GM19035 (cell line): ENCODE results near the gene CEBPB.
"Not testable (repeated sequence)": the region's sequence is repeated elsewhere in the genome, so short reads cannot be mapped to it uniquely, and the experiment has no call there.

Experiments used
- ATAC-seq: cut with Tn5 transposase; IDR thresholded peaks from one replicate; pipeline ENCODE4 v1.9.1; 2021; ENCODE audit not compliant: unreplicated experiment

The CEBPB gene

DNA sequence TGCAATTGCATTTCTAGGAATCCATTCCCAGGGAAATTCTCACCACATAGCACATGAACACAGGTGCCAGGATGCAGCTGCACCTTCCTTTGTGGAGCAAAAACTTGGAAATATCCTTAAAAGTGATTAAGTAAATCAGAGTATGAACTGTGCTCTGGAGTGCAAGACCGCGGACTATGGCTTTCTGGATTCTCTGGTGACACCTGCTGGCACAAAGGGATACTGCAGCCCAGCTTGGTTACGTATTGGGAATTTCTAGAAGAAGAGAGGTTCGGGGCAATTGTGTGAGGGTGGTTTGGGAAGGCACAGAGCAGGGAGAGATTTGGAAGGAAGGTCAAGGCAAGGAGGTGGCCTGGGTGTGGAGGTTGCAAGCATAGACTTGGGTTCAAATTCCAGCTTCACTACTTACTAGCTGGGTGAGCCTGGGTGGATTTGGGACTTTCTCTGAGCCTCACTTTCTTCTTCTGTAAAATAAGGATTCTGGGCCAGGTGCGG lies 21.3 kb upstream of the CEBPB start:
- ATAC-seq: no peak

DNA sequence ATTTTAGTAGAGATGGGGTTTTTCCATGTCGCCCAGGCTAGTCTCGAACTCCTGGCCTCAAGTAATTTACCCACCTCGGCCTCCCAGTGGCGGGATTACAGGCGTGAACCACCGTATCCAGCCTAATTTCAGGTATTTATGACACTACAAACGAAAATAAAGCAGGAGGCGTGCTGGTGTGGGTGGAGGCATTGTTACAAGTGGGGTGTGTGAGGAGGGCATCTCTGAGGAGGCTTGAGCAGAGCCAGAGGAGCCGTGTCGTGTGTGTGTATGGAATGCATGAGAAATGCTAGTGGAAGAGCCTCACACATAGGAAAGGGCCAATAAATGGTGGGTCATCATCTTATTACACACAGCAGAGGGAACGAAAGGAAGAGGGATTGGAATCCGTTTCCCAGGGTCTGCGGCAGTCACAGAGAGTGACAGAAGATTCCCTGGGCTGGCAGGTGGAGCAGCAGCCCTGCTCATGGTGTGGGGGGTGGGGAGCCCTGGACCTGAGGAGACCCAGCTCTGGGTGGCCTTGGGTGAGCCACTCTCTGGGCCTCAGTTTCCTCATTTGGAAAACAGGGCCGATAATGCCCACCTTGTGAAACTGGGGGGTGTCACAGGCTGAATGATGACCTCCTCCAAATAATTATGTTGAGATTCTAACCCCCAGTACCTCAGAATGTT lies 19.9 kb upstream of the CEBPB start:
- no peak for ATAC-seq

DNA sequence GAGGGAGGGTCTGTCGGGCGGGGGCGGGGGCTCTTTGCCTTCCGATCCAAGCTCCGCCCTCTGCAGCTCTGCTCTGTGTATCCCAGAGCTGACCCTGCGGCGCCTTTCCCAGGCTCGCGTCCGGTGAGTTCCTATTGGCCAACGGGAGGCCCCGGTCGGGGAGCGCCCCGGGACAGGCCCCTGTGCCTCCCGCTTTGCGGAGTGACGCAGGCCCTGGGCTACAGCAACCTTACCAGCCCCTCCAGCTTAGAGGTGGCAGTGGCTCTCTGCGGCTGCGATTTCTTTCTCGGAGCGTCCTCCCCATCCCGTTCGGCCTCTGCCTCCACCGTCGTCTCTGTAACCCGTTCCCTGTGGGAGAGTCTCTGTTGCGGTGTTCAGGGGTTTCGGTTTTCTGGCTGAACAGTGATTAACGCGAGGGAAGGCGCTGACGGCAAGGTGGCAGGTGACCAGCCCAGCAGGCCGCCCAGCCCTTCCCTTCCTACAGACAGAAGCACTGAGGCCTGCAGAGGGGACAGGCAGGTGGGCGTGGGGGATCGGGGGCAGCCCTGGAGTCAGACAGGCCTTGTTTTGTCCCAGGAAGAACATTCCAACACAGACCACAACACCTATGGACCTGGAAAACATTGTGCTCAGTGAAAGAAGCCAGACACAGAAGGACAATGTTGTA lies 18.1 kb upstream of the CEBPB start:
- ATAC-seq: no peak

GRCh38 chr20:50174456-50174855 lies 16.2 kb upstream of the CEBPB start:
- no peak for ATAC-seq

- no peak for ATAC-seq
These were observed 14.4 kb upstream of the CEBPB start for GRCh38 chr20:50175938-50176933.

DNA sequence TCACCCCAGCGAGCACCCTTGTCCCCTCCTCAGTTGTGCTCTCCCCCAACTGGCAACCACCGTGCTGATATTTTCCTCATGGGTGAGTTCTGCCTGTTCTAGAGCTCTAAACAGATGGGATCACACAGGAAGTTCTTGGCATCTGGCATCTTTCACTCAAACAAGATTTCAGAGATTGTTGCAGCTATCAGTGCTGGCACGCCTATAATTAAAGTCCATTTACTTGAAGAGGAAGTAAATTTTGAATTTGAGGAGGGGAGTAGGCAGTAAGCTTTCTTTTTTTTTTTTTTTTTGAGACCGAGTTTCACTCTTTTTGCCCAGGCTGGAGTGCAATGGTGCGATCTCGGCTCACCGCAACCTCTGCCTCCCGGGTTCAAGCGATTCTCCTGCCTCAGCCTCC lies 12.0 kb upstream of the CEBPB start:
- not testable (repeated sequence) for ATAC-seq

DNA sequence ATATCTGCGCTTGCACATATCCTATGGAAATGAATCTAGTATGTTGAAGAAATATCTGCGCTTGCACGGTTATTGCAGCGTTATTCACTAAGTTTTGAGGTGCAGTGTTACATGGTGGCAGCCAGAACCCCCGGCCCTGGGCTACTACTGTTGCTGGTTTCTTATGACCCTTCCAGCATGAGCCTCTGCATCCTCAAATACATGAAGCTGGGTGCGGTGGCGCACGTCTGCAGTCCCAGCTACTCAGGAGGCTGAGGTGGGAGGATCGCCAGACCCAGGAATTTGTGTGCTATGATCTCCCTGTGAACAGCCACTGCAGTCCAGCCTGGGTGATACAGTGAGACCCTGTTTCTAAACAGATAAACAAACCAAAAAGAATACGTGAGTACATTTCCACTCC lies 9.3 kb upstream of the CEBPB start:
- no peak for ATAC-seq

- ATAC-seq: no peak
These were observed 8.3 kb upstream of the CEBPB start for GRCh38 chr20:50182346-50182745.

DNA sequence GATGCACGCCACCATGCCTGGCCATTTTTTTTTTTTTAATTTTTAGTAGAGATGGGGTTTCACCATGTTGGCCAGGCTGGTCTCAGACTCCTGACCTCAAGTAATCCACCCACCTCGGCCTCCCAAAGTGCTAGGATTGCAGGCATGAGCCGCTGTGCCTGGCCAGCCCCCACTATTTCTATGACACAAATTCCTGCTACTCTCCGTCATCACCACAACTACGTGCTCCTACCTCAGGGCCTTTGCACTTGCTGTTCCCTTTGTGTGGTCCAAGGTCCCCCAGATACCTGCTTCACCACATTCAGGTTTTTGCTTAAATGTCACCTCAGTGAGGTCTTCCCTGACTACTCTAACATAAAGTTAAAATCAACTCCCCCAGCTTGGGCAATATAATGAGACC lies 5.2 kb upstream of the CEBPB start:
- ATAC-seq: no peak

- ATAC-seq: no peak
These were observed 4.3 kb upstream of the CEBPB start for GRCh38 chr20:50186151-50186885.

DNA sequence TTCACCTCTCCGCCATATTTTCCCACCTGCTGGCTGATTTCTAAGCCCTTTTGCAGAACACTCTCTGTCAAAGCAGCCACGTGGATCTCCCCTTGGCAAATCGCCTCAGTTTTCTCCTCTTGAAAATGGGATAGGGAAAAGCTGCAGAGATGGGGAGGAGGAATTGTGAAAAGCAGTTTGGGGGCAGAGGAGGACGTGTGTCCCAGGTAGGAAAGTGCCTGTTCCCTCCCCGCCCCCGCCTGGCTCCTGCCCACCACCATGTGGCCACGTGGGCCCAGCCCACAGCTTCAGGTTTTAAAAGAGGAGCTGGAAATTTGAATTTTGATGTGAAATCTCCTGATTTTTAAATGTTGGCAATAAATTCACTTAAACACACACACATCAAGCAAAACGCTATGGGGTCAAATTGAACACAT lies 3.6 kb upstream of the CEBPB start:
- ATAC-seq: no peak

DNA sequence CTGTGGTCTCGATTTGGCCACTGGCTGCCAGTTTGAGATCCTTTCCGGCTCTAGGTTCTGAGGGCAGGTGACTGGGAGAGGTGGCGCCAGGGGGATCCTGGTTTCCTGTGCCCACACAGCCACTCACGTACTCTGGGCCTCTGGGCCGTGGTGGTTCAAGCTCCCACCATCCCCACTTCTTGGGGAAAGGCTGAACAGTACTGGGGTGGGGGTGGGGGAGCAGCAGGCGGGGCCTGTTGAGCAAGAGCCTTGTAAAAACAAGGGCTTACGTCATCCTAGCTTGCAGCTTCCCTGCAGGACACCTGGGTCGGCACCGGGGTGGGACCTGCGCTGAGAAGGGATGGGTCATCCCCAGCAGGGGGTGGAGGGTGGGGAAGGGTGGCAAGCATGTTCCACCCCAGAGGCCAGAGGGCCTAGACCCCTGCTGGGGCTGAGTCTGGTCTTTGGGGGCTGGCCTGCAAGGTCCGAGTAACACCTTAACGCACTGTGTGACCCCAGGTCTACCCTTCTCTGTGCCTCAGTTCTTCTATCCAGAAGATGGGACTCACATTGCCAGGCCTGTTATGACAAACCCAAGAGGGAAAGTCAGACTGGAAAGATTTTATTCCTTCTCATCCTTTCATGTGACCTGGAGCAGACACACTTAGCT lies 3.1 kb upstream of the CEBPB start:
- no peak for ATAC-seq

DNA sequence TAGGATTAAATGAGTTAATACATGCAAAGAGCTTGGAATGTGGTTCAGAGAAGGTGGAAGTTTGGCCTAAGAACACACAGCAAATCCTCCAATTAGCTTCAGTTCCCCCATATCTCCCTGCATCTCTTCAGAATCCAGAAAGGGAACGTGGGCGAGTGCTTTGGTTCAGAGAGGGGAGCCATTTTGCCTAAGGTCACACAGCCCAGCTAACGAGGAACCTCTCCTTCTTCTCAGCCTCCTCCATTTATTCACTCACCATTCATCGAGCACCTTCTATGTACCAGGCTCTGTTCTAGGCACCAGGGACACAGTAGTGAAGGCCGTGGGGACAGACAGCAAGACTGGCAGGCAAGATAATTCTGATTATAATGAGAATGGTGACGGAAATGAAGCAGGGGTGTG lies 2.3 kb upstream of the CEBPB start:
- no peak for ATAC-seq

GRCh38 chr20:50188879-50189680 lies 1.6 kb upstream of the CEBPB start:
- ATAC-seq: no peak

DNA sequence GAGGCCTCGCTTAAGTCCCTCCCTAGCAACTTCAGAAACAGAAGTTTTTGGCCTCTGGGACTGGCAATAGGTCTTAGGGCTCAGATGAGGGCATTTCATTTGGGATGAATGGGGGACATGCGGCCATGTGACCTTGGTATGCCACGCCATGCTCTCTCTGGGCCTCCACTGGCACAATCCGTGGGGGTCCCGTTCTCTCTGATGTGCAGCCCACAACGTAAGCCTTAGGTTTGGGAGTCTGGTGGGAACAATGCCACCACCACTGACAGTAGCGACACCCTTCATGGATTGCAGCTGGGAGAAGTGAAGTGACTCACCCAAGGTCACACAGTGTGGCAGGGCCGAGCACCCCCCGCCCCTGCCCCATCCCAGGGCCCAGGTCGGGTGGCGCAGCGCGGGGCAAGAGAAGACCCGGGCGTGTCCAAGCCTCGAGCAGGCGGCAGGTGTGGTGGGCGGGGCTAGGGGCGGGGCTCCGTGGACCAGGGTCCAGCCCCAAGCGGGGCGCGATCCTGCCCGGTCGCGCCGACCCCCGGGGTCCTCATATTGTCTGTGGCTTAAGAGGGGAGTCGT lies 864 bp upstream of the CEBPB start:
- no peak for ATAC-seq

GRCh38 chr20:50191065-50191543 lies 474 bp downstream of the CEBPB start:
- peak; percentile 36 for ATAC-seq

DNA sequence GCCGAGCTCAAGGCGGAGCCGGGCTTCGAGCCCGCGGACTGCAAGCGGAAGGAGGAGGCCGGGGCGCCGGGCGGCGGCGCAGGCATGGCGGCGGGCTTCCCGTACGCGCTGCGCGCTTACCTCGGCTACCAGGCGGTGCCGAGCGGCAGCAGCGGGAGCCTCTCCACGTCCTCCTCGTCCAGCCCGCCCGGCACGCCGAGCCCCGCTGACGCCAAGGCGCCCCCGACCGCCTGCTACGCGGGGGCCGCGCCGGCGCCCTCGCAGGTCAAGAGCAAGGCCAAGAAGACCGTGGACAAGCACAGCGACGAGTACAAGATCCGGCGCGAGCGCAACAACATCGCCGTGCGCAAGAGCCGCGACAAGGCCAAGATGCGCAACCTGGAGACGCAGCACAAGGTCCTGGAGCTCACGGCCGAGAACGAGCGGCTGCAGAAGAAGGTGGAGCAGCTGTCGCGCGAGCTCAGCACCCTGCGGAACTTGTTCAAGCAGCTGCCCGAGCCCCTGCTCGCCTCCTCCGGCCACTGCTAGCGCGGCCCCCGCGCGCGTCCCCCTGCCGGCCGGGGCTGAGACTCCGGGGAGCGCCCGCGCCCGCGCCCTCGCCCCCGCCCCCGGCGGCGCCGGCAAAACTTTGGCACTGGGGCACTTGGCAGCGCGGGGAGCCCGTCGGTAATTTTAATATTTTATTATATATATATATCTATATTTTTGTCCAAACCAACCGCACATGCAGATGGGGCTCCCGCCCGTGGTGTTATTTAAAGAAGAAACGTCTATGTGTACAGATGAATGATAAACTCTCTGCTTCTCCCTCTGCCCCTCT lies 1.1 kb downstream of the CEBPB start:
- ATAC-seq: peak; percentile 29
